Neural crest cell (in vitro differentiated cells): Measurements from ENCODE around the gene GP2. TPM values are rescaled to one million over a fixed set of nuclear protein-coding genes. Genes with fewer than 3 reads are reported as not detected.

Source experiments
- DNase-seq: peaks from one replicate; pipeline ENCODE4 v3.0.0; 2021; ENCODE audit warnings: low read depth, mixed read lengths, low spot score
- H3K27ac Mint-ChIP-seq: one replicate; pipeline ENCODE4 v1.8.0; 2021; ENCODE audit warnings: mild to moderate bottlenecking, mixed read lengths; ENCODE audit not compliant: unreplicated experiment
- H3K27me3 Mint-ChIP-seq: 2 replicates; pipeline ENCODE4 v1.8.0; 2021; ENCODE audit warnings: low read depth, mild to moderate bottlenecking, mixed read lengths
- H3K36me3 Mint-ChIP-seq: 2 replicates; pipeline ENCODE4 v1.8.0; 2021; ENCODE audit warnings: low read depth, mild to moderate bottlenecking, mixed read lengths
- H3K4me1 Mint-ChIP-seq: 2 replicates; pipeline ENCODE4 v1.8.0; 2021; ENCODE audit warnings: mixed read lengths
- H3K4me3 Mint-ChIP-seq: one replicate; pipeline ENCODE4 v1.8.0; 2021; ENCODE audit warnings: mild to moderate bottlenecking, mixed read lengths
- H3K9me3 Mint-ChIP-seq: 2 replicates; pipeline ENCODE4 v1.8.0; 2021; ENCODE audit warnings: mixed read lengths
- total RNA-seq: library from RNA; stranded (reverse); gene quantifications from 2 replicates; pipeline ENCODE4 v1.2.1, GENCODE V29; 2021
- TF ChIP-seq, protein P1 (sequence below): fragments of 200-600 bp; sonication (generic); conservative IDR thresholded peaks from 2 replicates; pipeline ENCODE4 v1.5.0; 2021; ENCODE audit warnings: antibody characterized with exemption, mild to moderate bottlenecking

The GP2 gene
- total RNA-seq, 1 donor from 2014 or later: not detected

- H3K27ac Mint-ChIP-seq: peak overlapping the region; percentile 37
- no peak for DNase-seq
- H3K27me3 Mint-ChIP-seq: peaks cover 47% of the 10 kb centered on the region
- H3K4me3 Mint-ChIP-seq: no peak overlapping the region
- H3K36me3 Mint-ChIP-seq: no peaks in the 10 kb centered on the region
- TF ChIP-seq, protein P1, sequence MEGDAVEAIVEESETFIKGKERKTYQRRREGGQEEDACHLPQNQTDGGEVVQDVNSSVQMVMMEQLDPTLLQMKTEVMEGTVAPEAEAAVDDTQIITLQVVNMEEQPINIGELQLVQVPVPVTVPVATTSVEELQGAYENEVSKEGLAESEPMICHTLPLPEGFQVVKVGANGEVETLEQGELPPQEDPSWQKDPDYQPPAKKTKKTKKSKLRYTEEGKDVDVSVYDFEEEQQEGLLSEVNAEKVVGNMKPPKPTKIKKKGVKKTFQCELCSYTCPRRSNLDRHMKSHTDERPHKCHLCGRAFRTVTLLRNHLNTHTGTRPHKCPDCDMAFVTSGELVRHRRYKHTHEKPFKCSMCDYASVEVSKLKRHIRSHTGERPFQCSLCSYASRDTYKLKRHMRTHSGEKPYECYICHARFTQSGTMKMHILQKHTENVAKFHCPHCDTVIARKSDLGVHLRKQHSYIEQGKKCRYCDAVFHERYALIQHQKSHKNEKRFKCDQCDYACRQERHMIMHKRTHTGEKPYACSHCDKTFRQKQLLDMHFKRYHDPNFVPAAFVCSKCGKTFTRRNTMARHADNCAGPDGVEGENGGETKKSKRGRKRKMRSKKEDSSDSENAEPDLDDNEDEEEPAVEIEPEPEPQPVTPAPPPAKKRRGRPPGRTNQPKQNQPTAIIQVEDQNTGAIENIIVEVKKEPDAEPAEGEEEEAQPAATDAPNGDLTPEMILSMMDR: no peak
- H3K4me1 Mint-ChIP-seq: no peaks in the 10 kb centered on the region
- no peaks in the 10 kb centered on the region for H3K9me3 Mint-ChIP-seq
Measured at GRCh38 chr16:20310421-20311395, 16.6 kb downstream of the GP2 start.

DNA sequence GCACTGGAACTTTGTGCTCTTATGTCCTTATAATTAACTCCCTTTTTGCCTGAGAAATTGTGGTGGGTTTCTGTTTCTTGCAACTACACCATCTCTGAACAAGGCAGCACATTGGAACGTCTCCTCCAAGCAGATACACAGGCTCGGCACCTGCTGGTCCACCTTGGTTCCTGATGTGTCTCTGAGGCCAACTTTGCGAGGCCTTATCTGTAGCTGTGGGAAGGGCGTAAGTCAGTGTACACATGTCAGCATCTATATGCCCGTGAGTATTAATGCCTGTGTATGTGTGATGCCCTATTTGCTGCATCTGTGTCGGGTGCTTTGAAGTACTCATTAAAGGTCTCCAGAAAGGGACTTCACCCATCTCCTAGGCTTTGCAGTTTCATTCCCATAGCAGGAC lies 17.5 kb downstream of the GP2 start:
- TF ChIP-seq, protein P1: no peak
- Mint-ChIP-seq H3K36me3 (no peaks in the 10 kb centered on the region), H3K4me3 (no peak overlapping the region), H3K9me3 (no peaks in the 10 kb centered on the region), H3K4me1 (no peaks in the 10 kb centered on the region), H3K27me3 (peaks cover 46% of the 10 kb centered on the region), H3K27ac (no peak overlapping the region)
- DNase-seq: no peak

DNA sequence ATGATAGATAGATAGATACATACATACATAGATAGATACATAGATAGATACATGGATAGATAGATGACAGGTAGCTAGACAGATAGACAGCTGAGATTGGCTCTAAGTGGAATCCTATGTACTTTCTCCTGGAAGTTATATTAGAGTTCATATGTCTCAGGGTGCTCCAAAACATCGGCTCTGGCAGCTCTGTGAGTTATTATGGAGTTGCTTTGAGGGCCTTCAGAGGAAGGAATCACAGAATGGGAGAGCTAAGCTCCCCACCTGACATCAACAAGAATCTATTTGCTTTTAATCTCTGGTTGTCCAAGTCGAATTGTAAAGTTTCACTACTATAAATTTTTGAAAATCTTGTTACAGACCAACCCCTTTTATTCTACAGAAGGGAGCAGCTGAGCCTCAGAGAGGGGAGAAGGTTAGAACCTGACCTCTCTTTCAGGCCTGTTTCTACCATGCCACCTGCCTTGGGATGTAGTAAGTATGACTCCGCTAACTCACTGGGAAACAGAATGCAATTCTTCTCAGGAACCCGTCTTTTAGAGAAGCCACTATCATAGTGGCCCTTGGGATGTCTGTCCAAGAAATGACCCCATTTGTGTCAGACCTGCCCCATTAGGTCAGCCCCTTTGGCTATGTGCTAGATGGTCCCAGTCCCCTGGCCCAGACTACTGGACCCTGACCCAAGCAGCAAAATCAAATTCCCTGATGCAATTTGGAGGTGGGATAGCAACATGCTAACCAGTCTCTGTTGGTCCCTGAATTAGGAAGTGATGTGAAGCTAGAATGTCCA lies 18.3 kb downstream of the GP2 start:
- no peak overlapping the region for H3K27ac Mint-ChIP-seq
- TF ChIP-seq, protein P1: no peak
- H3K9me3 Mint-ChIP-seq: no peaks in the 10 kb centered on the region
- peaks cover 40% of the 10 kb centered on the region for H3K27me3 Mint-ChIP-seq
- H3K4me3 Mint-ChIP-seq: no peak overlapping the region
- no peaks in the 10 kb centered on the region for H3K36me3 Mint-ChIP-seq
- no peak for DNase-seq
- no peaks in the 10 kb centered on the region for H3K4me1 Mint-ChIP-seq

- Mint-ChIP-seq H3K4me3 (no peak overlapping the region), H3K4me1 (no peaks in the 10 kb centered on the region), H3K36me3 (no peaks in the 10 kb centered on the region), H3K27me3 (peaks cover 39% of the 10 kb centered on the region), H3K9me3 (no peaks in the 10 kb centered on the region), H3K27ac (no peak overlapping the region)
- TF ChIP-seq, protein P1: no peak
- no peak for DNase-seq
Measured at GRCh38 chr16:20308266-20308665, 19.0 kb downstream of the GP2 start.

DNA sequence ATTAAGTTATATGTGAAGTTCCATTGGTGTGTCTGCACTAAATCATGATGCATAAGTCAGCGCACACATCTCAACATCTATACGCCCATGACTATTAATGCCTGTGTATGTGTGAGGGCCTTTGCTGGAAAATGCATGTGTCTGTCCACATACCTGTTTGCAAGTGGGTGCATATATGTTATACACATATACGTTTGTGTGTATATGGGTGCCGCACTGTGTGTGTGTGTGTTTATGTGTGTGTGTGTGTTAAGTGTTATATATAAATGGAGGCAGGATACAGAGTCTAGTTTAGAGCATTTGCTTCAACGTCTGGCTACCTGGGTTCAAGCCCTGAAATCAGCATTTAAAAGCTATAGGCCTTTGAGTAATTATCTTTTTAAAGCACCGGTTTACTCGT lies 19.5 kb downstream of the GP2 start:
- H3K4me3 Mint-ChIP-seq: no peak overlapping the region
- no peaks in the 10 kb centered on the region for H3K36me3 Mint-ChIP-seq
- no peak for DNase-seq
- TF ChIP-seq, protein P1: no peak
- H3K9me3 Mint-ChIP-seq: no peaks in the 10 kb centered on the region
- H3K27me3 Mint-ChIP-seq: peaks cover 41% of the 10 kb centered on the region
- H3K27ac Mint-ChIP-seq: no peak overlapping the region
- no peaks in the 10 kb centered on the region for H3K4me1 Mint-ChIP-seq
